WERI-Rb-1 (cell line): ENCODE results near the gene C2.

Experiments
- DNase-seq: peaks from one replicate; pipeline ENCODE4 v3.0.0-alpha.2; 2020
- H3K27ac ChIP-seq: fragments of 250-450 bp; sonication (Bioruptor Pico); 2 replicates; pipeline ENCODE4 v1.5.1; 2020; ENCODE audit warnings: mild to moderate bottlenecking, moderate library complexity
- H3K27me3 ChIP-seq: fragments of 250-450 bp; sonication (Bioruptor Pico); 2 replicates; pipeline ENCODE4 v1.5.1; 2021; ENCODE audit warnings: mild to moderate bottlenecking, low read depth, moderate library complexity; ENCODE audit not compliant: insufficient read depth, severe bottlenecking
- H3K36me3 ChIP-seq: fragments of 250-450 bp; sonication (Bioruptor Pico); 2 replicates; pipeline ENCODE4 v1.5.1; 2020; ENCODE audit warnings: mild to moderate bottlenecking, moderate library complexity
- H3K4me3 ChIP-seq: 2 replicates; pipeline ENCODE4 v1.5.1; 2011; ENCODE audit warnings: low read depth, mild to moderate bottlenecking, control low read depth, low read length
- H3K9me3 ChIP-seq: fragments of 250-450 bp; sonication (Bioruptor Pico); 2 replicates; pipeline ENCODE4 v1.5.1; 2021; ENCODE audit warnings: mild to moderate bottlenecking, moderate library complexity; ENCODE audit not compliant: severe bottlenecking
- TF ChIP-seq, protein P1 (sequence below): IDR thresholded peaks from 2 replicates; pipeline ENCODE4 v1.5.1; 2011; ENCODE audit warnings: low read depth, mild to moderate bottlenecking, control low read depth, inconsistent platforms, low read length

C2 gene

GRCh38 chr6:31946370-31946885, 18.9 kb downstream of the C2 start:
- no peak for DNase-seq
- Histone ChIP-seq H3K9me3 (no peaks in the 10 kb centered on the region), H3K27me3 (no peaks in the 10 kb centered on the region), H3K36me3 (peaks cover 8% of the 10 kb centered on the region), H3K27ac (no peak overlapping the region), H3K4me3 (no peak overlapping the region)
- TF ChIP-seq, protein P1, sequence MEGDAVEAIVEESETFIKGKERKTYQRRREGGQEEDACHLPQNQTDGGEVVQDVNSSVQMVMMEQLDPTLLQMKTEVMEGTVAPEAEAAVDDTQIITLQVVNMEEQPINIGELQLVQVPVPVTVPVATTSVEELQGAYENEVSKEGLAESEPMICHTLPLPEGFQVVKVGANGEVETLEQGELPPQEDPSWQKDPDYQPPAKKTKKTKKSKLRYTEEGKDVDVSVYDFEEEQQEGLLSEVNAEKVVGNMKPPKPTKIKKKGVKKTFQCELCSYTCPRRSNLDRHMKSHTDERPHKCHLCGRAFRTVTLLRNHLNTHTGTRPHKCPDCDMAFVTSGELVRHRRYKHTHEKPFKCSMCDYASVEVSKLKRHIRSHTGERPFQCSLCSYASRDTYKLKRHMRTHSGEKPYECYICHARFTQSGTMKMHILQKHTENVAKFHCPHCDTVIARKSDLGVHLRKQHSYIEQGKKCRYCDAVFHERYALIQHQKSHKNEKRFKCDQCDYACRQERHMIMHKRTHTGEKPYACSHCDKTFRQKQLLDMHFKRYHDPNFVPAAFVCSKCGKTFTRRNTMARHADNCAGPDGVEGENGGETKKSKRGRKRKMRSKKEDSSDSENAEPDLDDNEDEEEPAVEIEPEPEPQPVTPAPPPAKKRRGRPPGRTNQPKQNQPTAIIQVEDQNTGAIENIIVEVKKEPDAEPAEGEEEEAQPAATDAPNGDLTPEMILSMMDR, result no peak

- Histone ChIP-seq H3K27ac (no peak overlapping the region), H3K27me3 (no peaks in the 10 kb centered on the region), H3K9me3 (no peaks in the 10 kb centered on the region), H3K36me3 (peaks cover 15% of the 10 kb centered on the region), H3K4me3 (no peak overlapping the region)
- TF ChIP-seq, protein P1, result no peak
- DNase-seq, result no peak
Observed at GRCh38 chr6:31947070-31947675, 19.7 kb downstream of the C2 start.

- no peak overlapping the region for H3K27ac ChIP-seq
- peaks cover 22% of the 10 kb centered on the region for H3K36me3 ChIP-seq
- no peaks in the 10 kb centered on the region for H3K9me3 ChIP-seq
- DNase-seq, result no peak
- H3K27me3 ChIP-seq, result no peaks in the 10 kb centered on the region
- no peak overlapping the region for H3K4me3 ChIP-seq
- TF ChIP-seq, protein P1, result no peak
Observed at GRCh38 chr6:31947864-31948263, 20.3 kb downstream of the C2 start.

- H3K27me3 ChIP-seq, result no peaks in the 10 kb centered on the region
- no peak overlapping the region for H3K27ac ChIP-seq
- TF ChIP-seq, protein P1, result no peak
- H3K4me3 ChIP-seq, result no peak overlapping the region
- no peaks in the 10 kb centered on the region for H3K9me3 ChIP-seq
- DNase-seq, result no peak
- H3K36me3 ChIP-seq, result peaks cover 27% of the 10 kb centered on the region
Observed at GRCh38 chr6:31948306-31948705, 20.8 kb downstream of the C2 start.

GRCh38 chr6:31948753-31949413, 21.4 kb downstream of the C2 start:
- H3K27me3 ChIP-seq, result no peaks in the 10 kb centered on the region
- H3K9me3 ChIP-seq, result no peaks in the 10 kb centered on the region
- DNase-seq, result no peak
- no peak overlapping the region for H3K27ac ChIP-seq
- H3K36me3 ChIP-seq, result peaks cover 32% of the 10 kb centered on the region
- TF ChIP-seq, protein P1, result no peak
- no peak overlapping the region for H3K4me3 ChIP-seq
